Dedifferentiated amniotic fluid mesenchymal stem cell (primary cell): ENCODE data around the gene THOC6.

Source experiments
- DNase-seq: peaks from one replicate; pipeline ENCODE4 v3.0.0-alpha.2; 2016; ENCODE audit errors: extremely low spot score

Gene THOC6

DNA sequence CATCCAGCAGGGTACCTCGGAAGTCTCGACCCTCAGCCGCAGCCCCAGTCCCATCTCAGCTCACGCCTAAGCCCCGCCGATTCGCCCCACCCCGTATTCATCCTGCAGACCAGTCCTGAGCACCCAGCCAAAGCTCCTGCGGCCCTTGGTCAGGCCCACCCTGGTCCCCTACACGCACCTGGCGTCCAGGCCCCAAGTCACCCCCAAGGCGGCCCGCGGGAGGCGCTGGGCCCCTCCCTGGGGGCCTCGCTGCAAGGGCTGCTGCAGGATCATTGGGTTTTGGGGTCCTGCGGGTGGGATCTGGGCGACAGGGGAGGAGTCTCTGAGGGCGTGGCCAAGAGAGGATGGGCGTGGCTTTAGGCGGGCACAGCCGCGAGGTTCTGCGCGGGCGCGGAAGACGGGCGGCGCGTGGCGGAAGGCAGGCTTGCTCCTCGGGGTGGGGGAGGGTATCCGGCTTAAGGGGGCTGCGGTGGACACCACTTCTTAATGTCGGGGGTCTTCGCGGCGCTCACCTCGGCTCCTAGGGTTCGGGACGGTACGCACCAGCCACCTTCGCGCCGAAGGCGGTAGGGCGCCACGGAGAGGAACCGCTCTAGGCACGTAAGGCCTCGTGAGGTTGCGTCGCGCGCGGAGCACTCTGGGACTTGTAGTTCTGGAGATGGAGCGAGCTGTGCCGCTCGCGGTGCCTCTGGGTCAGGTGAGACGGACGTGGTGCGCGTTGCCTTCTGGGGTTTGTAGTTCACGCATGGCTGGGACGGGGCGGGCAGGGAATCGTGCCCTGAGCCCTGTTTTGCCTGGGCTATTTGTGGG lies at the start of gene THOC6, which contains the start of gene HCFC1R1:
THOC6 (plus strand) TSS at position 367 of the 810 bp plus-strand sequence; CDS start at position 659, 292 bp downstream.
HCFC1R1 (minus strand) TSS at position 274 of the 810 bp plus-strand sequence; CDS start at position 273, 1 bp downstream.
- DNase-seq = peak; percentile 97

DNA sequence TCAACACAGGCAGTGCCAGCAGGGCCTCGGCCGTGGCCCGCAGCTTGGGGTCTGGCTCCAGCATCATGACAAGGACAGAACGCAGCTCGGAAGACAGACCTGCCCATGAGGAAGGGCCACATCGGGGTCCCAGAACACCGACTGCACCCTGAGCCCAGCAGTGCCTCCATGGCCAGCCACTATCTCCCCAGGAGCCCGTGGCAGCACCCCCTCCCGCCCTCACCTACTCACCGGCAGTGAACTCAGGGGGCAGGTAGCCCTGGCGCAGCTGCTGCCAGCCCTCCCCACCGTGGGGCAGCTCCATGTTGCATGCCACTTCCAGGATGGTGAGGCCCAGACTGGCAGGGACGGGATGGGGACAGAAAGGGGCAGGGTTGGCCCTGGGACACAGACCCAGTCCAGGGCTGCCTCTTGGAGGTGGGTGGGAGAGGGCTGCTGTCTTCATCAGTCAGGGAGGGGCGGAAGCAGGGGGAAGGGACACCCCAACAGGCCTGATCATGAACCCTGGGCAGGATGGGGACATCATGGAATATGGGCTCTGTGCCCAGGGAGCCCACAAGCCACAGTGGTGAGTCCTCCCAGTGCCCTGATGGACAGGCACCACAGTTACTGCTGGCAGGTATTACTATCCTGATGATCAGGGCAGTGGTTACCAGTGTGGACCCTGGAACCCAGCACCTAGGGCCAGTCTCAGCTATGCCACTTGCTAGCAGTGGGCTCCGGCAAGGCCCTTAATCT lies 49.3 kb upstream of the THOC6 start:
- DNase-seq = no peak

DNA sequence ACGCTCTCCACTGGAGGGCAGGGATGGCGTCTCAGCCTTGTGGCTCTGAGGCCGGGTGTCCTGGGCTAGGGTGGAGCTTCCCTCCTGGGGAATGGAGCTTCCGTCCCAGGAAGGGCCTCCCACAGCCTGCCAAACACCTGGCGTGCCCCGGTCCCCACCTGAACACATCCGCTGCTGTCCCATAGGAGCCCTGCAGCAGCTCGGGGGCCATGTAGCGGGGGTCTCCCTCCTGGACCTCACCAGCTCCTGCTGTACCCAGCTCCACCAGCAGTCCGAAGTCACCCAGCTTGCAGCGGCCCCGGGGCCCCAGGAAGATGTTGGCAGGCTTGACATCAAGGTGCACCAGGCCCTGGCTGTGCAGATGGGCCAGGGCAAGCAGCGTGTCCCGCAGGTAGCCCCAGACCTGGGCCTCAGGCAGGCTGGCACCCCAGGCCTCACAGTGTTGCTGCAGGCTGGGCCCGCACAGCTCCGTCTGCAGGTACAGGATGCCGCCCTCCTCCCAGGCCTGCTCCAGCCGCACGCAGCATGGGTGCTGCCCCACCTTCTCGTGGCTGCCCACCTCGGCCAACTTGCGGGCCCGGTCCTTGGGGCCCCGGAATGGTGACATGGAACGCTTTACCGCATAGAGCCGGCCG lies 48.6 kb upstream of the THOC6 start:
- DNase-seq = no peak

DNA sequence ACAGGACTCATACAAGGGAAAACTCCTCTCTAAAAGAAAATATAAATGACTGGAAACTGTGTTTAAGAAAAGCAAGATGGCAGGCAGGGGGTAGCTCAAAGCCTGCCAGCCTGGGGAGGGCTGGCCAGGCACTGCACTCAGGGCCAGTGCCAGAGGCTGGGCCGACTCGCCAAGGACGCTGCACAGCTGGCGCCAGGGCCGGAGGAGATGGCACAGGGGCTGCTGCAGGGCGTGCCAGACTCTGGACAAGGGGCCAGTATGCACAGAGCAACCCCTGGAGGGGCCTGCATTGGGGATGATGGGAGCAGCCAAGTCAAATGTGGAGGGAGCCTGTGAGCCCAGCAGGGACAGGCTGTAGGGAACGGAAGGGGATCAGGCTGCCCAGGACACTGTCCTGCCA lies 47.6 kb upstream of the THOC6 start:
- no peak for DNase-seq

DNA sequence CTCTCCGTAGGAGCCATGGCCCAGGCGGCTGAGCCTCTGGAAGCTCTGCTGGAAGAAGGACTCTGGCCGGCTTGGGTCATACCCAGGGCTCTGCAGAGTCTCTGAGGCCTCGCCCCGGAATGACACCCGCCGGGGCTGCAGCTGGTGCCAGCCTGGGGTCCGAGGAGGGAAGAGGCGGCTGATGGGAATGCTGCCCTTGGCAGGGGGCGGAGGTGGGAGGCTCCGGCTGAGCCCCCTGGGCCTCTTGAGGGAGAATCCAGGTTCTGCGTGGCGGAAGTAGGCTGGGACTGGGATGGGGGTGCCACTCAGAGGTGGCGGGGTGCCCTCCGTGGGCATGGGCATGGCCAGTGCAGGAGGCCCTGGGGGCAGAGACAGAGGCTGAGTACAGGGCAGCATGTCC lies 47.2 kb upstream of the THOC6 start:
- DNase-seq = no peak

DNA sequence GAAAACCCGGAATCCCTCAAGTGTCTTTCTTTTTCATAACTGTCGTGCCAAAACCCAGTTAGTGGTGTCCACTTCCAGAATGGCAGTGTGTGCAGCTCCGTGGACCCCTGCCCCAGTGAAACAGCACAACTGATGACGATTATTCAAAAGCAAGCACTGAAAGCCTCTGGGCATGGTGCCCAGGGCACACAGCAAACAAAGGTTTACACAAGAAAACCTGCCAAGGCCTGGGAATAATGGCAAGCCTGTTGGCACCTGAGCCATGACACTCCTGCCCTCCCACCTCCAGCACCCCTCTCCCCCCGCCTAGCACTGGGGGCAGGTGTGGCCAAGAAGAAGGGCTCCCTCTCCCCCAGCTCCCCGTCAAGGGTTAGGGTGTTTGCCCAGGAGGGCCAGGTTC lies 46.4 kb upstream of the THOC6 start:
- DNase-seq = no peak

DNA sequence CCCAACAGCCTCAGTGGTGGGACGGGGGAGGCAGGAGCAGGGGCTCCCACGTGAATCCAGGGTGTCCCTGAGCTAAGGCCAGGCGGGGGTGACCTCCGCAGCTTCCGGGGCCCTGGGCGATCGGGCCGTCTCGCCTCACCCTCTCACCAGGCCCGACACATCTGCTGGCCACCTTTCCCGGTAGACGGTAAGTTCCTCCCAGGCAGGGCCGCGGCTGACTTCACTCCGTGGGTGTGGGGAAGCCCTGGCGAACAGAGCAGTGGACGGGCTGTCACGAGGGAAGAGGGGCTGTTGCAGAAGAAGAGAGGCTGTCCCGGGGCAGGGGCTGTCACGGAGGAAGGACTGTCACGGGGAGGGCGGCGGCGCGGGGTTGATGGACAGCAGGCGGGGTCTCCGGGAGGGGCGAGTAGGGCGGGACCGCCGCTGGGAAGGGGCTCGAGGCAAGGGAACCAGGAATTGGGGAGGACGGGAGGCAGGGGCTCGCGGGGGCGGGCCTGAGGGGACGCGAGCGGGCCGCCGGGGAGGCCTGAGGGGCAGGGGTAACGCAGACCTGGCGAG lies 44.1 kb upstream of the THOC6 start:
- DNase-seq = no peak

DNA sequence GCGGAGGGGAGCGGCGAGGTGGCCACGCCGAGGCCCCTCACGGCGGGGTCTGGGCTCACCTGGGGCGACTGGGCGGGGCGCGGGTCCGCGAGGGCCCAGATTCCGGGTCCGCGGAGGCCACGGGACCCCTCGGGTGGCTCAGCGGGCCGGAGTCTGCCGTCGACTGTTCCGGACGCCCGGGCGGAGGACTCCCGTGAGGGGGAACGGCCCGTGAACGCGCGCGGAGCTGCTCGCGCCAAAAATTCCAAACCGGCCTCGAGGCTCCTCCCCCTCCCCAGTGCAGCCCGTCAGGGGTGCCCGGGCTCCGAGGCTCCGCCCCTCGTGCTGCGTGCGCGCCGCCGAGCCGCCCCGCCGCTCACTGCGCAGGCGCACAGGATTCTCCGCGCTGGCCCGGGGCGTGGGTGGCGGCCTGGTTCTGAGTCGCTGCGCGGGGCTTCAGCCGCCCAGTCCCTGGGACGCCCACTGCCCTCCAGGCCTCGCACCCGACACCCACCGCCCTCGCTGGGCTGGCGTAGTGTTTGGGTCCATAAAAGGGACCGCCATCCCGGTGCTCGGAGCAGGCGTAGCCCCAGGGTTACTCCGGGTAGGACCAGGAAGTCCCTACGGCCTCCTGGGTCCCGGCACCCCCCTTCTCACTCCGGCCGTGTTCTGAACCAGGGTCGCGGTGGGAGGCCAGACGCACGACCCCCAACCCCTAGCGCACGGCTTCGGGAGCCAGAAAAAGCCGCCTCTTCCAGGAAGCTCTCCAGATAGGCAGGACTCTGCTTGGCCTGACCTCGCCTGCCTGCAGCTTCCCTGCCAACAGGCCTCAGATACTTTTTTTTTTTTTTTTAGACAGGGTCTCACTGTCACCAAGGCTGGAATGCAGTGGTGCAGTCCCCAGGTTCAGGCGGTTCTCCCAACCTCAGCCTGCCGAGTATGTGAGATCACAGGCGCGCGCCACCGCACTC lies 43.3 kb upstream of the THOC6 start, which contains the start of gene PKMYT1:
PKMYT1 (minus strand) TSS at position 220 of the 950 bp plus-strand sequence. CDS start 789 bp downstream, outside the sequence.
- peak; percentile 76 for DNase-seq

DNA sequence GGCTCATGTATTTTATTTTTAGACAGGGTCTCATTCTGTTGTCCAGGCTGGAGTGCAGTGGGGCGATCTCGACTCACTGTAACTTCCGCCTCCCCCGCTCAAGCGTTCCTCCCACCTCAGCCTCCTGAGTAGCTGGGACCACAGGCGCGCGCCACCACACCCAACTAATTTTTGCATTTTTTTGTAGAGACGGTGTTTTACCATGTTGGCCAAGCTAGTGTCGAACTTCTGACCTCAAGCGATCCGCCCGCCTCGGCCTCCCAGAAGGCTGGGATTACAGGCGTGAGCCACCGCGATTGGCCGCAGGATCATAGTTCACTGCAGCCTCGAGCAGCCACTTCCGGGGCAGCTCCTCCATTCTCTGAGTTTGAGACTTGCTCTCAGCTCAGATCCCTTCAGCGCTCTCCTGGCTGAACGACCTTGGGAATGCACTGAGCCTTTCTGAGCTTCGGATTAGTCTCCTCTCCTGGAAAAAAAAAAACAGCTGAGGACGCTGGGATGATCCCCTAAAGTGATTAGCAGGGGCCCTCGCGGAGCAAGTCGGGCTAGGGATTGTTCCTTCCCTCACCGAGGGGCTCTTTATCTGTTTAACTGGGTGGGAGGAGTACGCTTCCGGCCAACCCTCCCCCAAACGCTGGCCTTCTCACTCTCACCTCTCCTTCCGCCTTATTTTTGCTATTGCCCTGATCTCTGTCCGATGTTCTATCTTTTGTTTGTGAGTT lies 42.5 kb upstream of the THOC6 start:
- no peak for DNase-seq

DNA sequence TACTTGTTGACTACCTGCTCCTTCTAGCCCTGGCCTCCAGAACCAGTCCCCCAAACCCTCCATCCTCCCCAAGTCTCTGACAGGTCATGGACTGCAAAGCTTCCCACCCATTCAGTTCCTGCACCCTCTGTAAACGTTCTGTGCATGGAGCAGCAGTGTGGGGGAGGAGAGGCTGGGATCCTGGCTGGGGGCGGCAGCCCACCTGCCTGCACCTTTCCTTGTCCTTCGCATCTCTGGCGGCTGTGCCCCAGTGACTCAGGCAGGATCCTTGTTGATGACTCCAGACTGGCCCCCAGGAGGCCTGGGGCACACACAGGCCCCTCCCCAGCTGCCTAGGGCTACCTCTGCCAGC lies 42.0 kb upstream of the THOC6 start:
- no peak for DNase-seq

DNA sequence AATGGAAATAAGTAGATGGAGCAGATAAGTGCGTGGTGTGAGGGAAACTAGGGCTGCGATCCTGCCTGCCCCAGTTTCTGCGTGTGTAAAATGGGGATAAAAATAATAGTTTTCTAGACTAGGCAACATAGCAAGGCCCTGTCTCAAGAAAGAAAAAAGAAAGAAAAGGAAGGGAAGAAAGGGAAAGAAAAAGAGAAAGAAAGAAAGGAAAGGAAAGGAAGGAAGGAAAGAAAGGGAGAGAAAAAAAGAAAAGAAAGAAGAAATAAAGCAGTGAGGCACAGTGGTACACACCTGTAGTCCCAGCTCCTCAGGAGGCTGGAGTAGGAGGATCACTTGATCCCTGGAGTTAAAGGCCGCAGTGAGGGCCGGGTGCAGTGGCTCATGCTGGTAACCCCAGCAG lies 41.4 kb upstream of the THOC6 start:
- DNase-seq = no peak

DNA sequence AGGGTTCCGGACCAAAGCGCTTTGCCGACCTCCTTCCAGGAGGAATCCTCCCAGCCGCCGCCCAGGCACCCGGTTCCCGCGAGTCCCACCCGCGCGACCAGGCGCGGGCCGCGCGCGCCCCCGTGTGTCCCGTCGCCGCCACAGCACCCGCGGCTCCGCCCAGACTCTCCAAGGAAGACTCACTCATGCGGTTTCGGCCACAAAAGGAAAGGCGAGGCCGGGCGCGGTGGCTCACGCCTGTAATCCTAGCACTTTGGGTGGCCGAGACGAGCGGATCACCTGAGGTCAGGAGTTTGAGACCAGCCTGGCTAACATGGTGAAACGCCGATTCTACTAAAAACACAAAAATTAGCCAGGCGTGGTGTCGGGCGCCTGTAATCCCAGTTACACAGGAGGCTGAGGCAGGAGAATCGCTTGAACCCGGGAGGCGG lies 40.1 kb upstream of the THOC6 start:
- DNase-seq = peak; percentile 77

DNA sequence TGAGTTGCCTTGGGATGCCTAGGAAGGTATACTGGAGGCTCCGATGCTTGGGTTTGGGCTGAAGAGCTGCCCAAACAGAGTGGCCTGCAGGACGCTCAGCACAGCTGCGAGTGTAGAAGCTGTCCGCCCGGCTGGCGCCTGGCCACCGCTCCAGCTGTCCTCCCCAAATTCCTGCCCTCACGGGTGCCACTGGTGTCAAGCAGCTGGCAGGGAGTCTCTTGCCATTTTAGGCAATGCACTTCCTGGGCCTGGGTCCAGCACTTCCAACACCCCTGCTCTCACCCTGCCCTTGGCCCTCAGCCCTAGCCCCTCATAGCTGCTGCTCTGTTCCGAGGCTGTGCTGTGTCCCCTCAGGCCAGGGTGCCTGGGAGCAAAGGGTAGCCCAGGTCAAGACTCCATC lies 38.4 kb upstream of the THOC6 start:
- DNase-seq = no peak

DNA sequence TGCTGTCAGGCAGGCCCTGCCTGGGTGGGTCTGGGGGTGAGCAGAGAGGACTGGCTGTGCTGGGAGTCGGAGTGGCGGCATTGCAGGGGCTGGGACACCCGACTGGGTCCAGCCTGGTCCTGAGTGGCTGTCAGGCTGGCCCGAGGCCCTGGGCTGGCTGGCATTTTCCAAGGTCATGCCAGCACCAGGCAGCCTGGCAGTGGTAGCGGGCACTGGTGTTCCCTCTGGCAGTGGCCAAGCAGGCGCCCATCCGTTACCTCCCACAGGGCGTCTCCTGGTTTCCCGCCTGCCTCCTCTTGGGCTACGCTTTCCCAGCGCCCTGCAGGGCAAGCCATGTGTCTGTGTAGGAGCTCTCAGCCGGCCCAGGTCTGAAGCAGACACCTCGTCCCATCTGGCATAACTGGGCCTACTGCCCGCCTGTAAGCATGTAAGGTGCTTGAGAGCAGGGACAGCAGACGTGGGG lies 37.9 kb upstream of the THOC6 start:
- DNase-seq = no peak

DNA sequence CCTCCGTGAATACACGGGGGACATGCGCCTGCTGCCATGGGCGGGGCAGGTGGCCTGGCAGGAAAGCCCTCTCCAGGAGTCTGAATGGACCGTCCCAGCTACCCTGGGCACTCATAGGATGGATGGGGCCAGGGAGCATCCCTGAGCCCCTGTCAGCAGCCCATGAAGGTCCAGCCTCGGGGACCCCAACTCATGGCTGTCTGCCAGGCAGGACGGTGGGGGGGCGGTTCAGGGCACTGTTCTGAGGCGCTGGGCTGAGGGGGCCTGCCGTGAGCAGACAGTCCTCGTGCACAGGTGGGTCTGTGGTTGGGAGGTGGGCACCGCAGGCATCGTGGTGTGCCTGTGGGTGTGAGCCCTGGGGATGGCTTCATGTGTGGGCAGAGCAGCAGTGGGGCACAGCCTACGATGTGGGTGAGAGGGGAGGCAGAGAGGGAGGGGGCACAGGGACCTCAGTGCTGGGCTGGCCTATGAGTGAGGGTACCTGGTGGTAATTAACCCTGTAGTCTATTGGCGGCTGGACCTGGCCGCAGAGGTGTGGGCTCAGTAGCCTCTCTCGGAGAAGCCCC lies 37.1 kb upstream of the THOC6 start:
- DNase-seq = no peak

DNA sequence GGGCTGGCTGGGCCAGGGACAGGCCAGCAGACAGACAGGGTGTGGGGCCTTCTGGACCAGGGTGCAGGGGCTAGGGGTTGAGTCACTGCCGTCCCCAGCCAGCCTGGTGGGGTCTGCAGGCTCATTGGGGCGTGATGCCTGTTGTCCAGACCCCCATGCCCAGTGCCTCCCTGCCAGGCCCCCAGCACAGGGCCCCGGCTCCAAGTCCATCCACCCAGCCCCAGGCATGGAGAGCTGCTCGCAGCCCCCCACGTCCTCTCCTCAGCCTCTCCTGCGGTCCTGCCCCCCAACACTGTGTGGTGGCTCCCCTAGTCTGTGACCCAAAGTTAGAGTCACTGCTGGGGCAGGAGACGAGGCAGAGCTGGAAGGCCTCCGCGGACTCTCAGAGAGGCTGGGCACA lies 36.5 kb upstream of the THOC6 start:
- no peak for DNase-seq

DNA sequence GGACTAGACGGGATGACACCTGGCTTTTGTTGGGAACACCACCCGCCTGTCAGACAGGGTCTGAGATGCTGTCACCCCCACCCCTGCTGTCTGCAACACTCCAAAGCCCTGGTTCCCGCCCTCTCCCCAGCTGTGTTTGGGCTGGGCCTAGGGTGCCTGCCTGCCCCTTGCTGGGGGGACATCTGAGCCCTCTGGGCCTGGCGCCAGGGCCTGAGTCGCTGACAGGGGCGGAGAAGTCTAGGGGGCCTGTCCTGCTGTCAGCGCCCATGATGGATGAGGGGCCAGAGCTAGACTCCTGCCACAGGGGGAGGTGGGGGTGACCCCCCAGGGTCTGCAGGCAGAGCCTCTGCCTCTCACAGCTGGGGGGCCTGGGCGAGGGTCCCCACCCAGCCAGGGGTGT lies 36.0 kb upstream of the THOC6 start:
- DNase-seq = no peak

DNA sequence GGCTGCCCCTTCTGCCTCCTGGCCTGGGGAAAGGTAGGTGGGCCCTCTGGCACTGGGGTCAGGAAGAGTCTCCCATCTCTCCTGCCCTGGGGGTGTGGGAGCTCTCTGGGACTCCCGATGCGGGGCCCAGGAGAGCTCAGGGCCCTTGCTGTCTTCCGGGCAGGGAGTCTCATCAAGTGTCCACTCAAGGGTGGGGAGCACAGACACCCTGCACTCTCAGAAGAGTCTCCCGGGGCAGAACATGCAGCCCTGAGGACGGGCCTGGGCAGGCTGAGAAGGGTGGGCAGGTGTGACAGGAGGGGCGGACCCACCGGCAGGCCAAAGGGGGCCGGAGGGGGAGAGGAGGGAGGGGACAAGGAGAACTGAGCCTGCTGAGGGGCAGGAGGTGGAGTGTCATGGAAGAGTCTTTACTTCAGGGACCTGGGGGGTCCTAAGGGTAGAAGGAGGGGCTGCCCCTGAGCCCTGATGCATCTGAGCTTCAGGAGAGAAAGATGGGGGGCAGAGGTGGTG lies 35.2 kb upstream of the THOC6 start:
- DNase-seq = no peak

DNA sequence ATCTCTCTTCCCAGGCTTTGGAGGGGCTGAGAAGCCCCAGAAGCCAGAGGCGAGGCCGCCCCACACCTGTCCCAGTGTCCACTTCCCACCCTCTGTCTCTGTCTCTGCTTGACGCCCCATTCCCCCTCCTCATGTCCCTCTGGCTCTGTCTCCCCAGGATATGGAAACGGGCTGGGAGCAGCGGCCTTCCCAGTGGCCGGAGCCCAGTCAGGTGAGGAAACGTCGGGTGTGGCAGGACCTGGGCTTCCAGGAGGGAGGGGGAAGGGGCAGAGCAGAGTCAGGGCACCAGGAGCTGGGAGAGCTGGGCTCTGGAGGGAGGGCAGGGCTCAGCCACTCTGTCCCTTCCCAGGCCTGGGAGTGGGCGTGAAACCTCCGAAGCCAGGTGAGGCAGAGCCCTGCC lies 32.9 kb upstream of the THOC6 start:
- no peak for DNase-seq
